ENCODE results near the gene PKD1.

GRCh38 chr16:2181952-2182351 lies 46.3 kb upstream of the PKD1 start:
- no peak for TF ChIP-seq REST (IDR thresholded peaks at IDR 0.05; ENCODE audit: insufficient read depth in 1 of 2, low read depth in 2 of 2, low read length in 2 of 2)
- TF ChIP-seq POLR2AphosphoS5 (IDR thresholded peaks at IDR 0.05; ENCODE audit: low read depth, low read length): no peak
- no peak for TF ChIP-seq TAF1 (IDR thresholded peaks at IDR 0.05; ENCODE audit: borderline replicate concordance, insufficient read depth, low read length)
- no peak for TF ChIP-seq SIN3A (IDR thresholded peaks at IDR 0.05; ENCODE audit: borderline replicate concordance, insufficient read depth, low read length)
- no peak for TF ChIP-seq FOXP2 (optimal IDR thresholded peaks at IDR 0.05; ENCODE audit: borderline replicate concordance, extremely low read depth, extremely low read length, insufficient read depth)

All from PFSK-1 (cell line).